Neural cell (in vitro differentiated cells): Measurements from ENCODE around the gene COL20A1. TPM values are rescaled to one million over a fixed set of nuclear protein-coding genes. Genes with fewer than 3 reads are reported as not detected.

Source experiments
- H2AFZ ChIP-seq: fragments of 200-600, 300-800 bp; sonication (generic), shearing (Covaris generic); 2 replicates; pipeline ENCODE4 v1.6.0; 2014; ENCODE audit warnings: low read depth, mild to moderate bottlenecking, antibody characterized with exemption, low read length, moderate library complexity
- H3F3A ChIP-seq: fragments of 200-600 bp; shearing (Covaris generic); 2 replicates; pipeline ENCODE4 v1.6.1; 2016; ENCODE audit warnings: mild to moderate bottlenecking, moderate library complexity, mixed read lengths, antibody characterized with exemption, low read length; ENCODE audit not compliant: insufficient read depth, poor library complexity, severe bottlenecking
- H3K27ac ChIP-seq: fragments of 200-600, 300-800 bp; sonication (generic), shearing (Covaris generic); 2 replicates; pipeline ENCODE4 v1.5.1; 2014; ENCODE audit warnings: mild to moderate bottlenecking, low read length, moderate library complexity
- H3K27me3 ChIP-seq: fragments of 300-800, 200-600 bp; sonication (generic), shearing (Covaris generic); 2 replicates; pipeline ENCODE4 v1.6.0; 2014; ENCODE audit warnings: mild to moderate bottlenecking, low read depth, low read length, moderate library complexity; ENCODE audit not compliant: insufficient read depth
- H3K36me3 ChIP-seq: fragments of 300-800, 200-600 bp; sonication (generic), shearing (Covaris generic); 2 replicates; pipeline ENCODE4 v1.5.1; 2014; ENCODE audit warnings: mild to moderate bottlenecking, antibody characterized with exemption, low read length, moderate library complexity; ENCODE audit not compliant: insufficient read depth
- H3K4me2 ChIP-seq: fragments of 300-800, 200-600 bp; sonication (generic), shearing (Covaris generic); 2 replicates; pipeline ENCODE4 v1.6.0; 2014; ENCODE audit warnings: mild to moderate bottlenecking, low read length
- H3K4me3 ChIP-seq: fragments of 300-800, 200-600 bp; sonication (generic), shearing (Covaris generic); 2 replicates; pipeline ENCODE4 v1.5.1; 2014; ENCODE audit warnings: mild to moderate bottlenecking, low read length, moderate library complexity
- H3K79me2 ChIP-seq: fragments of 200-600 bp; shearing (Covaris generic); replicated peaks from 2 replicates; pipeline ENCODE4 v1.6.0; 2014; ENCODE audit warnings: mild to moderate bottlenecking, low read length, moderate library complexity; ENCODE audit not compliant: insufficient read depth
- H3K9ac ChIP-seq: fragments of 300-800, 200-600 bp; sonication (generic), shearing (Covaris generic); 2 replicates; pipeline ENCODE4 v1.6.1; 2016; ENCODE audit warnings: mild to moderate bottlenecking, low read length, mixed read lengths
- H3K9me2 ChIP-seq: fragments of 200-600 bp; shearing (Covaris generic); 2 replicates; pipeline ENCODE4 v1.6.1; 2016; ENCODE audit warnings: mild to moderate bottlenecking, low read length, mixed read lengths; ENCODE audit not compliant: insufficient read depth
- H3K9me3 ChIP-seq: fragments of 200-600, 300-800 bp; sonication (generic), shearing (Covaris generic); 2 replicates; pipeline ENCODE4 v1.6.1; 2016; ENCODE audit warnings: mild to moderate bottlenecking, mixed run types, low read length, moderate library complexity, mixed read lengths
- H4K20me1 ChIP-seq: fragments of 200-600 bp; shearing (Covaris generic); 2 replicates; pipeline ENCODE4 v1.6.1; 2016; ENCODE audit warnings: mild to moderate bottlenecking, mixed run types; ENCODE audit not compliant: insufficient read depth
- EP300 ChIP-seq: fragments of 450-650 bp; conservative IDR thresholded peaks from 2 replicates; pipeline ENCODE4 v1.6.1; 2014; ENCODE audit warnings: antibody characterized with exemption, mild to moderate bottlenecking, moderate library complexity; ENCODE audit not compliant: poor library complexity, severe bottlenecking
- EZH2 ChIP-seq: fragments of 200-600, 300-800 bp; shearing (Covaris generic), sonication (generic); IDR thresholded peaks from 2 replicates; pipeline ENCODE4 v1.6.1; 2014; ENCODE audit warnings: antibody characterized with exemption, low read length, borderline replicate concordance, mild to moderate bottlenecking; ENCODE audit not compliant: insufficient read depth, poor library complexity, severe bottlenecking
- MXI1 ChIP-seq: fragments of 450-650 bp; conservative IDR thresholded peaks from 2 replicates; pipeline ENCODE4 v1.6.1; 2014; ENCODE audit warnings: antibody characterized with exemption, mild to moderate bottlenecking; ENCODE audit not compliant: poor library complexity, severe bottlenecking
- POLR2AphosphoS5 ChIP-seq: IDR thresholded peaks from 2 replicates; pipeline ENCODE4 v1.6.1; 2012
- RAD21 ChIP-seq: fragments of 450-650 bp; conservative IDR thresholded peaks from 2 replicates; pipeline ENCODE4 v1.6.1; 2014; ENCODE audit warnings: antibody characterized with exemption, mild to moderate bottlenecking, moderate library complexity
- SMC3 ChIP-seq: fragments of 450-650 bp; conservative IDR thresholded peaks from 2 replicates; pipeline ENCODE4 v1.6.1; 2014; ENCODE audit warnings: antibody characterized with exemption, mild to moderate bottlenecking, moderate library complexity; ENCODE audit not compliant: poor library complexity
- TAF1 ChIP-seq: IDR thresholded peaks from 2 replicates; pipeline ENCODE4 v1.6.1; 2012; ENCODE audit warnings: low read depth
- polyA plus RNA-seq: library from polyadenylated mRNA; depleted of rRNA; stranded (reverse); fragments of >200 nt; gene quantifications from 2 replicates; pipeline ENCODE4 v1.2.3, GENCODE V29; 2014
- TF ChIP-seq, protein P1 (sequence below): IDR thresholded peaks from 2 replicates; pipeline ENCODE4 v1.6.1; 2012; ENCODE audit warnings: borderline replicate concordance
- TF ChIP-seq, protein P2 (sequence below): fragments of 450-650 bp; IDR thresholded peaks from 2 replicates; pipeline ENCODE4 v1.5.1; 2014; ENCODE audit warnings: antibody characterized with exemption, mild to moderate bottlenecking, moderate library complexity; ENCODE audit not compliant: poor library complexity, severe bottlenecking

The COL20A1 gene
- polyA plus RNA-seq, 1 donor from 2014 or later = 1.1 TPM

DNA sequence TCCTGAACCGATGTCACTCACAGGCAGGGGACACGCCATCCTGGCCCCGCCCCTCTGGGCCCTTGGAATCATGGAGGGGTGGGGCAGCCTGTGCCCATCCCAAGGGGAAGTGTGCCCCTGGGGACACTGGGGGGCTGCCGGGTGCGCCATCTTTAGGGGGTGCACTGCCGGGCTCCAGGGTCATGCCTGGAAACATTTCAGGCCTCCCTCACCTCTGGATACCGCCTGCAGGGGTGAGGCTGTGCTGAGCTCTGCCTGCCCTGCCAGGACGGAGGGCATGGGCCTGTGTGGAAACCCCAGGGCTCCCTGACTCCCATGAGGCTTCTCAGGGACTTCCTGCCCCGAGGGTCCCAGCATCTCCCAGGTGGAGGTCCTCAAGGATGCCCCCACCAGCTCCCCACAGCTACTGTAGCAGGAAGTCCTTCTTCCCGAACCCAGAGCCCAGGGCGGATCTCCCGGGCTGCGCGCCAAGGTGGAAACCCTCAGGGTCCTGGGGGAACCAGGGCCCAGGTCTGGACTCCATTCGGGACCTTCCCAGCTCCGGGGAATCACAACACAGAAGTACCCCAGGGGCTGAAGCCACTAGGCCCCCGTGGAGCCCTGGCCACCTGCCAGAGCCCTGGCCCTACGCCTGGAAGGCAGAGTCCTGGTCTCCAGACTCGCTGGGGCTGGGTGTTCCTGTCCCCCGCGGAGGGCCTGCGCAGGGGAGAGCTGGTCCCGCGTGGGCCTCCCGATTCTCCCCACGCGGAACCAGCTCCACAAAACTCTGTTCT is 52.5 kb downstream of the COL20A1 start:
- Histone ChIP-seq H3K4me2 (no peak overlapping the region), H3K36me3 (no peaks in the 10 kb centered on the region), H3K9ac (no peak overlapping the region), H3K9me3 (no peaks in the 10 kb centered on the region), H4K20me1 (no peaks in the 10 kb centered on the region), H2AFZ (no peak overlapping the region), H3K4me3 (no peak overlapping the region), H3F3A (no peaks in the 10 kb centered on the region), H3K27ac (no peak overlapping the region), H3K79me2 (no peaks in the 10 kb centered on the region), H3K9me2 (no peaks in the 10 kb centered on the region), H3K27me3 (no peaks in the 10 kb centered on the region)
- TF ChIP-seq POLR2AphosphoS5 (no peak), SMC3 (no peak), TAF1 (no peak), MXI1 (no peak), EP300 (no peak), RAD21 (no peak), EZH2 (no peak)
- TF ChIP-seq, protein P1, sequence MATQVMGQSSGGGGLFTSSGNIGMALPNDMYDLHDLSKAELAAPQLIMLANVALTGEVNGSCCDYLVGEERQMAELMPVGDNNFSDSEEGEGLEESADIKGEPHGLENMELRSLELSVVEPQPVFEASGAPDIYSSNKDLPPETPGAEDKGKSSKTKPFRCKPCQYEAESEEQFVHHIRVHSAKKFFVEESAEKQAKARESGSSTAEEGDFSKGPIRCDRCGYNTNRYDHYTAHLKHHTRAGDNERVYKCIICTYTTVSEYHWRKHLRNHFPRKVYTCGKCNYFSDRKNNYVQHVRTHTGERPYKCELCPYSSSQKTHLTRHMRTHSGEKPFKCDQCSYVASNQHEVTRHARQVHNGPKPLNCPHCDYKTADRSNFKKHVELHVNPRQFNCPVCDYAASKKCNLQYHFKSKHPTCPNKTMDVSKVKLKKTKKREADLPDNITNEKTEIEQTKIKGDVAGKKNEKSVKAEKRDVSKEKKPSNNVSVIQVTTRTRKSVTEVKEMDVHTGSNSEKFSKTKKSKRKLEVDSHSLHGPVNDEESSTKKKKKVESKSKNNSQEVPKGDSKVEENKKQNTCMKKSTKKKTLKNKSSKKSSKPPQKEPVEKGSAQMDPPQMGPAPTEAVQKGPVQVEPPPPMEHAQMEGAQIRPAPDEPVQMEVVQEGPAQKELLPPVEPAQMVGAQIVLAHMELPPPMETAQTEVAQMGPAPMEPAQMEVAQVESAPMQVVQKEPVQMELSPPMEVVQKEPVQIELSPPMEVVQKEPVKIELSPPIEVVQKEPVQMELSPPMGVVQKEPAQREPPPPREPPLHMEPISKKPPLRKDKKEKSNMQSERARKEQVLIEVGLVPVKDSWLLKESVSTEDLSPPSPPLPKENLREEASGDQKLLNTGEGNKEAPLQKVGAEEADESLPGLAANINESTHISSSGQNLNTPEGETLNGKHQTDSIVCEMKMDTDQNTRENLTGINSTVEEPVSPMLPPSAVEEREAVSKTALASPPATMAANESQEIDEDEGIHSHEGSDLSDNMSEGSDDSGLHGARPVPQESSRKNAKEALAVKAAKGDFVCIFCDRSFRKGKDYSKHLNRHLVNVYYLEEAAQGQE = no peak
- TF ChIP-seq, protein P2, sequence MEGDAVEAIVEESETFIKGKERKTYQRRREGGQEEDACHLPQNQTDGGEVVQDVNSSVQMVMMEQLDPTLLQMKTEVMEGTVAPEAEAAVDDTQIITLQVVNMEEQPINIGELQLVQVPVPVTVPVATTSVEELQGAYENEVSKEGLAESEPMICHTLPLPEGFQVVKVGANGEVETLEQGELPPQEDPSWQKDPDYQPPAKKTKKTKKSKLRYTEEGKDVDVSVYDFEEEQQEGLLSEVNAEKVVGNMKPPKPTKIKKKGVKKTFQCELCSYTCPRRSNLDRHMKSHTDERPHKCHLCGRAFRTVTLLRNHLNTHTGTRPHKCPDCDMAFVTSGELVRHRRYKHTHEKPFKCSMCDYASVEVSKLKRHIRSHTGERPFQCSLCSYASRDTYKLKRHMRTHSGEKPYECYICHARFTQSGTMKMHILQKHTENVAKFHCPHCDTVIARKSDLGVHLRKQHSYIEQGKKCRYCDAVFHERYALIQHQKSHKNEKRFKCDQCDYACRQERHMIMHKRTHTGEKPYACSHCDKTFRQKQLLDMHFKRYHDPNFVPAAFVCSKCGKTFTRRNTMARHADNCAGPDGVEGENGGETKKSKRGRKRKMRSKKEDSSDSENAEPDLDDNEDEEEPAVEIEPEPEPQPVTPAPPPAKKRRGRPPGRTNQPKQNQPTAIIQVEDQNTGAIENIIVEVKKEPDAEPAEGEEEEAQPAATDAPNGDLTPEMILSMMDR = no peak

DNA sequence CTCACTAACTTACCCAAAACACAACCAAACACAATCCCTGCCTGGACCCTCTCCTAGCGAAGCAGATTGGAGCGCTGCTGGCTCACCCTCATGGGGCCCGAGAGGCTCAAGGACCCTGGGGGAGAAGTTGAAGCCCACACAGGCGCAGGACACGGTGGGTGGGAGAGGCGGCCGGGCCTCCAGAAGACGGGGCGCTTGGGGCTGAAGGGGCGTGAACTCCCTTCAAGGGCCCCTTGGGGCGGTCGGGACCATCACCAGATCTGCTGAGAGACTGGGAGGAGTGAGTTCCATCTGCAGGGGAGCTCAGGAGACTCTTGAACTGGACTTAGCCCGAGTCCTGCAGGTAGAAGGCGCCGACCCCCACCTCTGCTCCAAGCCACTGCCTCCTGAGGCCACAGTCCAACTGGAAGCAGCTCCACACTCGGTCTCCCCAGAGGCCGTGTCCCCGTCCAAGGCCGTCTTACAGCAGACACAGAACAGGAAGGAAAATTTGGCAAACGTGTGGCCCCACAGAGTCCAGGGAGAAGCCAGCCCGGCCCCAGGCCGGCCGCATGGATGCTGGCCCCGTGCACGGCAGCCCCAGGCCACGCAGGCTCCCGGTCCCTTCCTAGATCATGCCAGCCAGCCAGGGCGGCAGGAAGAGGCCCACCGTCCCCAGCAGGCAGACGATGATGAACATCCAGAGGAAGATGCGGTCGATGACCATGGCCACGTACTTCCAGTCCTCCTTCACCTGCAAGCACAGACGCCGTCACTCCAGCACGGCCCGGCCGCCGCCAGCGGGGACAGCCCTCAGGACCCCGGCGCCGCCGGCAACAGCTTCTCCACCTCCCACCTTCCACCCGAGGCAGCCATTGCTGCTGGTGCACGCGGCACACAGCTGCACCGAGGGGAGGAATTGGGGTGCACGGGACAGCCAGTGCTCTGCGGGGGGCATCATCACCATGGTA is 53.4 kb downstream of the COL20A1 start:
- no peak overlapping the region for H3K4me2 ChIP-seq
- no peak overlapping the region for H3K27ac ChIP-seq
- H3K9ac ChIP-seq = no peak overlapping the region
- H3K9me3 ChIP-seq = no peaks in the 10 kb centered on the region
- H3K27me3 ChIP-seq = no peaks in the 10 kb centered on the region
- TF ChIP-seq MXI1 (no peak), SMC3 (no peak), POLR2AphosphoS5 (no peak), EZH2 (no peak), EP300 (no peak), TAF1 (no peak)
- TF ChIP-seq, protein P2 = no peak
- TF ChIP-seq, protein P1 = no peak
- H2AFZ ChIP-seq = no peak overlapping the region
- no peaks in the 10 kb centered on the region for H3F3A ChIP-seq
- H3K36me3 ChIP-seq = no peaks in the 10 kb centered on the region
- H3K79me2 ChIP-seq = no peaks in the 10 kb centered on the region
- no peak overlapping the region for H3K4me3 ChIP-seq
- H3K9me2 ChIP-seq = no peaks in the 10 kb centered on the region
- no peaks in the 10 kb centered on the region for H4K20me1 ChIP-seq
